Measurements from ENCODE around the gene THEM4. TPM values are rescaled to one million over a fixed set of nuclear protein-coding genes. Genes with fewer than 3 reads are reported as not detected.

THEM4 gene
- total and polyA plus RNA-seq, 2 experiments from 2014 or later, result 13.4 to 20.4 TPM

- Mint-ChIP-seq H3K27me3 (ENCODE audit: insufficient read depth, low read depth, poor library complexity) (peaks cover 14% of the 10 kb centered on the region), H3K4me3 (no peak overlapping the region)
- ATAC-seq, result no peak
Observed at GRCh38 chr1:151849871-151850270, 59.4 kb downstream of the THEM4 start.

More at GRCh38 chr1:151849871-151850270, 59.4 kb downstream of the THEM4 start:
- no peak overlapping the region for H3K27ac ChIP-seq (ENCODE audit: low read depth)
- no peaks in the 10 kb centered on the region for H3K79me2 ChIP-seq (replicated peaks; ENCODE audit: insufficient read depth)
- H3K27ac Mint-ChIP-seq, result no peak overlapping the region
- H3K4me3 ChIP-seq, result no peak overlapping the region
- H2AFZ ChIP-seq, result no peak overlapping the region
- no peak for DNase-seq (ENCODE audit: low spot score)
- H3K9me3 Mint-ChIP-seq, result no peaks in the 10 kb centered on the region
- no peaks in the 10 kb centered on the region for H4K20me1 ChIP-seq (replicated peaks; ENCODE audit: insufficient read depth)
- H3K4me1 ChIP-seq (ENCODE audit: insufficient read depth), result 0 out of 2 replicates have a peak, but pooled peaks cover 4% of the 10 kb centered on the region
- no peak overlapping the region for H3K4me2 ChIP-seq
- no peaks in the 10 kb centered on the region for H3K9me2 ChIP-seq (ENCODE audit: insufficient read depth)
- peaks cover 12% of the 10 kb centered on the region for H3K4me1 Mint-ChIP-seq
- H3K36me3 Mint-ChIP-seq (ENCODE audit: low read depth), result no peaks in the 10 kb centered on the region; the same call in 2 of the 3 replicates
- TF ChIP-seq POLR2AphosphoS5 (IDR thresholded peaks at IDR 0.05; ENCODE audit: low read depth), result no peak
- TF ChIP-seq JUNB (IDR thresholded peaks at IDR 0.05; ENCODE audit: unreplicated experiment), result no peak
- TF ChIP-seq CREB1 (CRISPR knock-in tag; IDR thresholded peaks at IDR 0.05; ENCODE audit: low read depth), result no peak
- TF ChIP-seq CTCF (conservative IDR thresholded peaks at IDR 0.05; ENCODE audit: low read depth in 2 of 2), result no peak
- TF ChIP-seq ZNF331 (CRISPR knock-in tag; IDR thresholded peaks at IDR 0.05; ENCODE audit: low read depth), result no peak
- TF ChIP-seq EZH2phosphoT487 (IDR thresholded peaks at IDR 0.05; ENCODE audit: unreplicated experiment), result no peak
- no peak for TF ChIP-seq EZH2 (IDR thresholded peaks at IDR 0.05; ENCODE audit: low read depth, unreplicated experiment)
- TF ChIP-seq NANOG (IDR thresholded peaks at IDR 0.05; ENCODE audit: borderline replicate concordance), result no peak
- no peak for TF ChIP-seq ZNF114 (CRISPR knock-in tag; IDR thresholded peaks at IDR 0.05)
- no peak for TF ChIP-seq REST (IDR thresholded peaks at IDR 0.05; ENCODE audit: unreplicated experiment)
- TF ChIP-seq ETS1 (IDR thresholded peaks at IDR 0.05), result no peak
- no peak for TF ChIP-seq STAT1 (IDR thresholded peaks at IDR 0.05; ENCODE audit: unreplicated experiment)
- TF ChIP-seq ZNF462 (CRISPR knock-in tag; IDR thresholded peaks at IDR 0.05), result no peak
- H3F3A ChIP-seq (replicated peaks; ENCODE audit: low read depth), result no peaks in the 10 kb centered on the region
- H3K36me3 ChIP-seq (ENCODE audit: insufficient read depth), result no peaks in the 10 kb centered on the region
- H3K27me3 ChIP-seq (ENCODE audit: insufficient read depth), result no peaks in the 10 kb centered on the region
